Measurements from ENCODE around the gene ZKSCAN5.
A peak's percentile ranks its signal among the peaks of the same experiment; 100 is the strongest.
"Not testable (repeated sequence)": the region's sequence is repeated elsewhere in the genome, so short reads cannot be mapped to it uniquely, and the experiment has no call there.

ZKSCAN5 gene

GRCh38 chr7:99497766-99498545 is 6.5 kb upstream of the ZKSCAN5 start:
- no peak for DNase-seq (ENCODE audit: low spot score)

DNA sequence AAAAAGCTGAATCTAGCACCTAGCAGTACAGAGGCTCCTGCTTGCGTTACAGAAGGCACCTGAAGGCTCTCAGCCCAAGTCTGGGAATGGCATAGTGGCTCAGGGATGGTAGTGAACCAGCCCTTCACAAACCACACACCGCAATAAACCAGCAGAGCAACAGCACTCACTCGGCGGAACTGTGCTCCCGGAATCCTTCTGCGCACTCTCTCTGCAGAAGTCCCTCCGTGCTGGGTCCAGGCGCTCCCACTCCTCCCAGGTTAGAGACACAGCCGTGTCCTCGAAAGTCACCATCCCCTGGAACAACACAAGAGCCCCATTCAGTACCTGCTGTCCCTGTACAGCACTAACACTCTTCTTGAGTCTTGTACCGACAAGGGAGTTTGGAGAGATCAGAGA is 5.9 kb upstream of the ZKSCAN5 start:
- no peak for DNase-seq (ENCODE audit: low spot score)

- DNase-seq (ENCODE audit: low spot score): no peak
Observed at GRCh38 chr7:99499371-99499720, 5.1 kb upstream of the ZKSCAN5 start.

- DNase-seq (ENCODE audit: low spot score): peak; percentile 90
Observed at GRCh38 chr7:99499721-99500636, 4.5 kb upstream of the ZKSCAN5 start, which contains the start of gene ZNF394. Gene ZNF394, minus strand, starts transcription at chr7:99500281. Its CDS starts 188 bp downstream, at chr7:99500093.

GRCh38 chr7:99500637-99501009 is 3.8 kb upstream of the ZKSCAN5 start:
- DNase-seq (ENCODE audit: low spot score): no peak

DNA sequence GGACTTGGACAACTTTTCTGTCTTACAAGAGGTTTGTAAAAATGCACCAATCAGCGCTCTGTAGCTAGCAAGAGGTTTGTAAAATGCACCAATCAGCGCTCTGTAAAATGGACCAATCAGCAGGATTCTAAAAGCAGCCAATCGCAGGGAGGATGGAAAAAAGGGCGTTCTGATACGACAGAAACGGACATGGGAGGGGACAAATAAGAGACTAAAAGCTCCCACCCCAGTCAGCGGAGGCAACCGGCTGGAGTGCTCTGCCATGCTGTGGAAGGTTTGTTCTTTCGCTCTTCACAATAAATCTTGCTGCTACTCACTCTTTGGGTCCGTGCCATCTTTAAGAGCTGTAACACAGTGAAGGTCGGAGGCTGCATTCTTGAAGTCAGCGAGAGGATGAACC is 3.2 kb upstream of the ZKSCAN5 start:
- DNase-seq (ENCODE audit: low spot score): not testable (repeated sequence)

- no peak for DNase-seq (ENCODE audit: low spot score)
Observed at GRCh38 chr7:99504281-99504602, 220 bp upstream of the ZKSCAN5 start.

DNA sequence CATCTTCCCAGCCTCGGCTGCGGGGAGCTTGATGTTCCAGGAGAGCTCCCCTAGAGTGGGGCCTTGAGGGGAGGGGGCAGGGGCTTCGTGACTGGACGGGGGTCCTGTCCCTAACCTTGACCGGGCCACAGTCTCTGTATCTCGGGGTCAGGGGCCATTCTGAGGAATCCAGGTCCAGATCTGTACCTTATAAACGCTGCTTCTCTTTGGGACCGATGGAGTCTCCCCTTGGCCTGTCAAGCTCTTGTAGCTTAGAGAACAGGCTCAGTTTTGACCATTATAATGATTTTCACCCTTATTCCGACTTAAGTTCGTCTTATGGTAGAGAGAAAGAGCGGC is 831 bp downstream of the ZKSCAN5 start:
- no peak for DNase-seq (ENCODE audit: low spot score)

GRCh38 chr7:99514050-99514449 is 9.6 kb downstream of the ZKSCAN5 start:
- DNase-seq (ENCODE audit: low spot score): no peak

- DNase-seq (ENCODE audit: low spot score): no peak
Observed at GRCh38 chr7:99521399-99521798, 16.9 kb downstream of the ZKSCAN5 start.

DNA sequence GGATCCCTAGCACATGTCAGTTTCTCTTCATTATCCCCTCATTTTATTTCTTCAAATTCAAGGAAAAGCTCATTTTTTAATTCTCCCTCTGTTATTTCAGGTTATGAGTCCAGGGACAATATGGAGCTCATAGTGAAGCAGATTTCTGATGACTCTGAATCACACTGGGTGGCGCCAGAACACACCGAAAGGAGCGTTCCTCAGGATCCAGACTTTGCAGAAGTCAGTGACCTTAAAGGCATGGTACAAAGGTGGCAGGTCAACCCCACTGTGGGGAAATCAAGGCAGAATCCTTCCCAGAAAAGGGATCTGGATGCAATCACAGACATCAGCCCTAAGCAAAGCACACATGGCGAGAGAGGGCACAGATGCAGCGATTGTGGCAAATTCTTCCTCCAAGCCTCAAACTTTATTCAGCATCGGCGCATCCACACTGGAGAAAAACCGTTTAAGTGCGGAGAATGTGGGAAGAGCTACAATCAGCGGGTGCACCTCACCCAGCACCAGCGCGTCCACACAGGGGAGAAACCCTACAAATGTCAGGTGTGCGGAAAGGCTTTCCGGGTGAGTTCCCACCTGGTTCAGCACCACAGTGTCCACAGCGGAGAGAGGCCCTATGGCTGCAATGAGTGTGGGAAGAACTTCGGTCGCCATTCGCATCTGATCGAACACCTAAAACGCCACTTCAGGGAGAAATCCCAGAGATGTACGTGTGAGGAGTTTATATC is 21.4 kb downstream of the ZKSCAN5 start:
- DNase-seq (ENCODE audit: low spot score): no peak

DNA sequence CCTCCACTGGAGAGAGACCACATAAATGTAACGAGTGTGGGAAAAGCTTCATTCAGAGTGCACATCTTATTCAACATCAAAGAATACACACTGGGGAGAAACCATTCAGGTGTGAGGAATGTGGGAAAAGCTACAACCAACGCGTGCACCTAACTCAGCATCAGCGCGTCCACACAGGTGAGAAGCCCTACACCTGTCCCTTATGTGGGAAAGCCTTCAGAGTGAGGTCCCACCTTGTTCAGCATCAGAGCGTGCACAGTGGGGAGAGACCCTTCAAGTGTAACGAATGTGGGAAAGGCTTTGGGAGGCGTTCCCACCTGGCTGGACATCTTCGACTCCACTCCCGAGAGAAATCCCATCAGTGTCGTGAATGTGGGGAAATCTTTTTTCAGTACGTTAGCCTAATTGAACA is 26.9 kb downstream of the ZKSCAN5 start:
- DNase-seq (ENCODE audit: low spot score): no peak

DNA sequence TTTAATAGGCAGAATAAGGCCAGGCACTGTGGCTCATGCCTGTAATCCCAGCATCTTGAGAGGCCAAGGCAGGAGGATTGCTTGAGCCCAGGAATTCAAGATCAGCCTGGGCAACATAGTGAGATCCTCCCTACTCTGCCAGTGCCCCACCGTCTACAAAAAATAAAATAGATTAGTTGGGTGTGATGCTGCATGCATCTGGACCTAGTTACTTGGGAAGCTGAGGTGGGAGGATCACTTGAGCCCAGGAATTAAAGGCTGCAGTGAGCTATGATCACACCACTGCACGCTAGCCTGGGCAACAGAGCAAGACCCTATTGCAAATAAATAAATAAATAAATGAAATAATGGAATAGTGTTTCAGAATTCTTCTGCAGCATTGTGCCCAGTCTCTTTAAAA is 31.2 kb downstream of the ZKSCAN5 start:
- DNase-seq (ENCODE audit: low spot score): no peak

GRCh38 chr7:99539213-99539811 is 34.9 kb downstream of the ZKSCAN5 start:
- no peak for DNase-seq (ENCODE audit: low spot score)

- no peak for DNase-seq (ENCODE audit: low spot score)
Observed at GRCh38 chr7:99540542-99540941, 36.1 kb downstream of the ZKSCAN5 start.

DNA sequence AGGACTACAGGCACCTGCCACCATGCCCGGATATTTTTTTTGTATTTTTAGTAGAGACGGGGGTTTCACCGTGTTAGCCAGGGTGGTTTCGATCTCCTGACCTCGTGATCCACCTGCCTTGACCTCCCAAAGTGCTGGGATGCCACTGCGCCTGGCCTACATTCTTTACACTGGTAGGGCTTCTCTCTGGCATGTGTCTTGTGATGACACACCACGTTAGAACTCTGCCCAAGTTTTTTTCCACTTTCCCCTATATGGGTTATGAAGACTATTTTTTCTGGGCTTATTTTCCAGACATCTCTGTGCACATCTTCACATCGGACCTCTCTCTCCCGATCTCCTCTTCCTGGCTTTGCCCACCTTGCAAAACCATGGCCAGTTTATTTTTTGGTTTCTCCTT is 36.8 kb downstream of the ZKSCAN5 start:
- DNase-seq (ENCODE audit: low spot score): no peak

DNA sequence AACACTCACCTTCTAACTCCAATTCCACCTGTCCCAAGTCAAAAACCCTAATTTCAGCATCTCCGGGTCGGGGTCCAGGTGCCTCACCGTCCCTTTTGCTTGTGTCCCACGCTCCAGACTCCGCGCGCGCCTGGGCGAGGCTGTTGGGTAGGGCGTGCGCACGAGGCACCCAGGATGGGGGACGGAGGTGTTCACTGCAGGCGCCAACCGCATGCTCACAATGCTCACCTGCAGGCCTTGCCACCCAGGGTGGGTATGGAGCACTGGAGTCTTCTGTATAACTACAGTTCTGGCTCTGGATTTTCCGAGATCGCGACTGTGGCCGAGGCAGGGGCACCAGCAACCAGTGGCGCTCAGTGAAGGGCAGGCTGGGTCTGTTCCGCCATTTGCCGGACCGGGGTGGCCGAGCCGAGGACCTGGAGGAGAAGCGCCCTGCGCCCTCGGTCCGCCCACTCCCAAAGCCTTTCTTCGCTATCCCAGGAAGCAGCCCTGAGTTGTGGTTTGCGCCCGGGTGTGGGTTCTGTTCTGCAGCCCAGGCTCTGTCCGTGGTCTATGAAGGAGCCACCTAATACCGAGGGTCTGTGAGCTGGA is 38.7 kb downstream of the ZKSCAN5 start:
- DNase-seq (ENCODE audit: low spot score): no peak

- no peak for DNase-seq (ENCODE audit: low spot score)
Observed at GRCh38 chr7:99543916-99544315, 39.5 kb downstream of the ZKSCAN5 start.

DNA sequence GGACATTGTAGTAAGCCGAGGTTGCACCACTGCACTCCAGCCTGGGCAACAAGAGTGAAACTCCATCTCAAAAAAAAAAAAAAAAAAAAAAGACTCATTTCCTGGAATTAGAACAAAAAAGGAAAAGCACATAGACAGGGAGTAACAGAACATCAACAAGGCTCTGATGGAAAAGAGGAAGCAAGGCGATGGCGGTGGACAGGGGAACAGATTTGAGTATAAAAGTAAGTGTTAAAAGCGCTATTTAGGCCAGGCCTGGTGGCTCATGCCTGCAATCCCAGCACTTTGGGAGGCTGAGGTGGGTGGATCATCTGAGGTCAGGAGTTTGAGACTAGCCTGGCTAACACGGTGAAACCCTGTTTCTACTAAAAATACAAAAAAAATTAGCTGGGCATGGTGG is 40.8 kb downstream of the ZKSCAN5 start:
- DNase-seq (ENCODE audit: low spot score): not testable (repeated sequence)

- DNase-seq (ENCODE audit: low spot score): not testable (repeated sequence)
Observed at GRCh38 chr7:99549545-99549944, 45.1 kb downstream of the ZKSCAN5 start.

- DNase-seq (ENCODE audit: low spot score): no peak
Observed at GRCh38 chr7:99551334-99551733, 46.9 kb downstream of the ZKSCAN5 start.

Data from left forelimb (tissue), 1 donor.